Fibroblast of skin of left quadriceps (primary cell): ENCODE results near the gene COL6A6.

Source experiments
- DNase-seq, 2 experiments: peaks; one replicate each; pipeline ENCODE4 v3.0.0-alpha.2; 2013; ENCODE audit warnings: low read depth in 2 of 2

The COL6A6 gene, protein sequence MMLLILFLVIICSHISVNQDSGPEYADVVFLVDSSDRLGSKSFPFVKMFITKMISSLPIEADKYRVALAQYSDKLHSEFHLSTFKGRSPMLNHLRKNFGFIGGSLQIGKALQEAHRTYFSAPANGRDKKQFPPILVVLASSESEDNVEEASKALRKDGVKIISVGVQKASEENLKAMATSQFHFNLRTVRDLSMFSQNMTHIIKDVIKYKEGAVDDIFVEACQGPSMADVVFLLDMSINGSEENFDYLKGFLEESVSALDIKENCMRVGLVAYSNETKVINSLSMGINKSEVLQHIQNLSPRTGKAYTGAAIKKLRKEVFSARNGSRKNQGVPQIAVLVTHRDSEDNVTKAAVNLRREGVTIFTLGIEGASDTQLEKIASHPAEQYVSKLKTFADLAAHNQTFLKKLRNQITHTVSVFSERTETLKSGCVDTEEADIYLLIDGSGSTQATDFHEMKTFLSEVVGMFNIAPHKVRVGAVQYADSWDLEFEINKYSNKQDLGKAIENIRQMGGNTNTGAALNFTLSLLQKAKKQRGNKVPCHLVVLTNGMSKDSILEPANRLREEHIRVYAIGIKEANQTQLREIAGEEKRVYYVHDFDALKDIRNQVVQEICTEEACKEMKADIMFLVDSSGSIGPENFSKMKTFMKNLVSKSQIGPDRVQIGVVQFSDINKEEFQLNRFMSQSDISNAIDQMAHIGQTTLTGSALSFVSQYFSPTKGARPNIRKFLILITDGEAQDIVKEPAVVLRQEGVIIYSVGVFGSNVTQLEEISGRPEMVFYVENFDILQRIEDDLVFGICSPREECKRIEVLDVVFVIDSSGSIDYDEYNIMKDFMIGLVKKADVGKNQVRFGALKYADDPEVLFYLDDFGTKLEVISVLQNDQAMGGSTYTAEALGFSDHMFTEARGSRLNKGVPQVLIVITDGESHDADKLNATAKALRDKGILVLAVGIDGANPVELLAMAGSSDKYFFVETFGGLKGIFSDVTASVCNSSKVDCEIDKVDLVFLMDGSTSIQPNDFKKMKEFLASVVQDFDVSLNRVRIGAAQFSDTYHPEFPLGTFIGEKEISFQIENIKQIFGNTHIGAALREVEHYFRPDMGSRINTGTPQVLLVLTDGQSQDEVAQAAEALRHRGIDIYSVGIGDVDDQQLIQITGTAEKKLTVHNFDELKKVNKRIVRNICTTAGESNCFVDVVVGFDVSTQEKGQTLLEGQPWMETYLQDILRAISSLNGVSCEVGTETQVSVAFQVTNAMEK (N-terminal part only)

GRCh38 chr3:130516645-130517512 lies at the start of gene COL6A6:
Gene COL6A6, plus strand, starts transcription at chr3:130517177. Its CDS starts 43,188 bp downstream, at chr3:130560365.
- DNase-seq, result no peak

DNA sequence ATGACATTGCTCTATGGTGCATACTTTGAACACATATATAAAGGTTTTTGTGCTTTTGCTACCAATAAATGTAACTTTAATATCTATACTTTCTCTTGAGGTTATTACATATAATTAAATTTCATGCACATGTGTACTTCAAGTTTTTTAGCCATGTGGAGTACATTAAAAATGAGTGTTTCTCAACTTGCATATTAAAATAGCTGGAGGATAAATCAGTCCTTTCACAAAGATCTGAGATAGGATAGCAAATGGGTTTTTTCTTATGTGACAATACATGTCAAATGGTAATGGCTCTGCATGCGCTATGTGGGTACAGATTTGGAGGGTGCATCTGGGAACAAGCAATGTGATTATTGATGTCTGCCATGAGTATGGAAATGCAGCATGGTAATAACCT lies 48.7 kb upstream of the COL6A6 start:
- DNase-seq, result no peak

GRCh38 chr3:130470126-130470525 lies 46.9 kb upstream of the COL6A6 start:
- no peak for DNase-seq

DNA sequence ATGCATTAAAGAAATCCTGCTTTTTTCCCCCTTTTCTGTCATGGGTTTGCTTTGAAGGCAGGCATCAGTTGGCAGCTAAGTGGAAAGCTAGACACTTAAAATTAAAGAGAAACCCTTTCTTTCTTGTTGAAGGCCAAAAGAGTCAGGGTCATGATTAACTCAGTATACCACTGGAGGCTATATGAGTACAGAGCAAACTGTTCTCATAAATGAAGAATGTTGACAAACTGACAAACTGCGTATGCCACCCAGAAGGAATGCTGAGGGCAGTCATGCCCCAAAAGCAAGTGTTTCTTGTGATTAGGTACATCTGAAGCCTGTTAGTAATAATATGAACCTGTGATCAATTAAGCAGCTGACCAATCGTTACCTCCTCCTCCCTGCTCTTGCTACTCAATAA lies 43.6 kb upstream of the COL6A6 start:
- no peak for DNase-seq

DNA sequence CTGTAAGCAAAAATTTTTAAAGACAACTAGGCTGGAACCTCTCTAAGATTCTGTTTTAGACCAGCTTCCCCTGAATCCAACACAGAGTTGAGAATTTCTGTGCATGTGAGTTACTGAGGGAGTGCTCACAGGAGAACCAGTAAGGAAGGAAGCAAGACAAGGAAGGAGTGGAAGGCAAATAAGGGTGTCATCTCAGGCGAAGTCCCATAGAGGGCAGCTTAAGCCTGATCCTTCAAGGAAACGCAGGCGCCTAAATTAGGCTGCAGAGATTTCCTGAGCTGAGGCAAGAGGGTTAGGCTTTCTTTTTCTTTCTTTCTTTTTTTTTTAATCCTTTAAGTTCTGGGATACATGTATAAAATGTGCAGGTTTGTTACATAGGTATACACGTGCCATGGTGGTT lies 36.2 kb upstream of the COL6A6 start:
- DNase-seq, result peak; percentile 25 to 29

GRCh38 chr3:130488288-130488687 lies 28.7 kb upstream of the COL6A6 start:
- DNase-seq, result no peak

DNA sequence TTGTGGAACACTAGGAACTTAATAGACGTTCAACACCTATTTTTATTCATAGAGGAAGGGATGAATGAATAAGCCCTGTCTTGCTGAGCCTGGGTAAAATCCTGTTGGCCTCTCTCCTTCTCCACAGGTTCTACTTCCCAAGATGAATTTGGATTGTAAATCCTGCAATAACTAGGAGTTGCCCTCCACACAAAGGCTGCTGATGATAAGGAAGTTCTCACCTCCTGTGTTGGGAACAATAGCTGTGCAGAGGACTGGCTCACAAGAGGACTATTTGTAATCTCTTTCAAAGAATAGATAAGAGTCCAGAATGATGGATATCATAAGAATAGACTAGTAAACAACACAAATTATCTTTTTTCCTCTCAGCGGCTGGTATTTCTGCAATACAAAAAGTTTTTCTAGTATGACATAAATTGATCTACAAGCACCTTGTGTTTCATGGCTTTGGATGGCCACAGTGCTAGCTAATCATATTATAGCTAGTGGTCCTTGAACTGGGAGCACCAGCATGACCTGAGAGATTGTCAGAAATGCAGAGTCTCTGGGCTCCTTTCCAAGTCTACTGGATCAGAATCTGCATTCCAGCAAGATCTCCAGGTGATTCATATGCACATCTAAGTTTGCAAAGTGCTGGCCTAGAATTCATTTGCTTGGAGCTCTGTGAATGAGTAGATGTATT lies 28.1 kb upstream of the COL6A6 start:
- DNase-seq, result no peak

- DNase-seq, result no peak
Measured at GRCh38 chr3:130490241-130490640, 26.7 kb upstream of the COL6A6 start.

DNA sequence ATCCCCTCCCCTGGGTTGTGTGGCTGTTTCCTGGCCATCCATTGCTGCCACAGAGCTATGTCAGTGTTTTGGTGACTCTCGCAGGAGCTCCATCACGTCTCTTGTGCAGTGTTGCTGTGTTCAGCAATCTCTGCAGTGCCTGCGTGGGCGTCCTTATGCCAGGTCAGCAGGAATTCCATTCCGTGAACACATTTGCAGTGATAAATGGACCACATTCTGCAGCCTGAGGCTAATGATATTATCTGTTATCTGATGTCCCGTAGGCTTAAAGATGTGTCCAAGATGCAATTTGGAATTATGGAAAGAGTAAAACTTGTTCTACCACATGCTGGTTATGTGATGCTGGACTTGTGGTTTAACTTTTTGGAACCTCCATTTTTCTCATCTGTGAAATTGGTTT lies 25.5 kb upstream of the COL6A6 start:
- DNase-seq, result no peak

- DNase-seq, result no peak
Measured at GRCh38 chr3:130504701-130505100, 12.3 kb upstream of the COL6A6 start.

DNA sequence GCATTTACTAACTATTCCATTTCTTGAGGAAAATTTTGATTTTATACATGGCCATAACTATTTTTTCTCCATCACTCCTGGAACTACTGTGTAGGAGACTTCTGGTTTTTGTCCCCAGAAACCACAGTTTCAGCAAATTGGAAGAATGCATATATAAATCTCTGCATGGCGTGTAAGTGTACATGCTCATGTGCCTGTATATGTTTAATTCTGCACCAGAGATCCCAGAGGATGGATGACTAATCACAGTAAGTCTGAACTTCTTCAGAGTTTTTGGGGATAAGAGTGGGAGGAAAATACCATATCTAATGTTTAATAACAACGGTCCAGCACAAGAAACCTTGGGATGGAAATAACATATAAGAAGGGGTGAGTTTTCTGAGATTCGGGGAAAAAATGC lies 10.9 kb upstream of the COL6A6 start:
- peak; percentile 12 to 14 for DNase-seq

GRCh38 chr3:130507746-130508145 lies 9.2 kb upstream of the COL6A6 start:
- DNase-seq, result no peak

GRCh38 chr3:130509008-130509407 lies 8.0 kb upstream of the COL6A6 start:
- no peak for DNase-seq

DNA sequence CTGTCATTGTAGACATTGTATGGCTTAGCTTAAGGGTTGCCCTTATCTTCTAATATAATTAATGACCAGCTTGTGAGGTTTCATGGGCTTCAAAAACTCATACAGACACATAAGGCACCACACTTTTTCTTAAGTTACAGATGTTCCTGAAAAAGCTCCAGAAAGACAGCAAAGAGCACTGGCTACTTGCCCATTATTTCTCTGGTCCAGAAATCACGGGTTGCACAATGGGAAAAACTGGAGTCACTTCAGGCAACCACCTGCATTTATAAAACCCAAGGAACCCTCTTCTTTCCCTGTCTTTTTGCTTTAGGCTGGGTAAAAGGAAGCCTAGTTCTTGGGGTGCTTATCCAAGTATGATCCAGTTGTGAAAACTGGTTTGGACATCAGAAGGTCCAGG lies 2.3 kb upstream of the COL6A6 start:
- no peak for DNase-seq

DNA sequence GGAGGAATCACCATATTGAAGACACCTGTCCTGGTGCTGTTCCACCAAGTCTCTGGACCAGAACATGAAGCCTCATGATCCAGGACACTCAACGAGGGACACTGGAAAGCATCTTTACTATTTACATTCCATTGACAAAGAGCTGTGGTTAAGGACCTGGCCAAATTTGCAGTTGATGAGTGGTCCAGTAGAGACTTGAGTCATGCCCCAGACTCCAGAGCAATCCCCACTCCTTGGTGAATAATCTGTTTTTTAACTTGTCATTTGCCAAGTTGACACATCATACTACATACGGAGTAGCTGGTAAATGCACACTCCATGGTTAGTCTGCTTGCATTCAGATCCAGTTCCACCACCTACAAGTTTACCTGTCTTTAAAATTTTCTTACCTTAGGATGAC lies 1.2 kb upstream of the COL6A6 start:
- DNase-seq, result no peak

GRCh38 chr3:130517602-130518001 lies 625 bp downstream of the COL6A6 start:
- no peak for DNase-seq

- DNase-seq, result no peak
Measured at GRCh38 chr3:130519754-130520153, 2.8 kb downstream of the COL6A6 start.

DNA sequence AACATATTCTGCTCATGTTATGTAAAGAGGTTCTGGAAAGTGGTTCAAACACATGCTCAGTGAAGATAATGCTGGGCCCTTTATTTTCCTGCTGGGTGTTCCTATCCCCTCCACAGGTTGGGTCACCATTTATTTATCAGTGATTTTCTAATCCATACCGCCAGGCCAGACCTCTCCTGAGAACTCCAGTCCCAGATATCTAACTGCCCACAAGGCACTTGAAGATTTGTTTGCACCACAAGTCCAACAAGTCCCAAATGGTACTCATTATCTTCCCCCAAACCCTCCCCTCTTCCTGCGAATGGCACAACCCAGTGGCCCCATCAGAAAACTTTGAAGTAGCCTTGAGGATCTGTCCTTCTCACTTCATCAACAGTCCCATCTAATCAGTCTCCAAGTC lies 5.4 kb downstream of the COL6A6 start:
- DNase-seq, result no peak

- DNase-seq, result no peak
Measured at GRCh38 chr3:130527426-130527825, 10.4 kb downstream of the COL6A6 start.

DNA sequence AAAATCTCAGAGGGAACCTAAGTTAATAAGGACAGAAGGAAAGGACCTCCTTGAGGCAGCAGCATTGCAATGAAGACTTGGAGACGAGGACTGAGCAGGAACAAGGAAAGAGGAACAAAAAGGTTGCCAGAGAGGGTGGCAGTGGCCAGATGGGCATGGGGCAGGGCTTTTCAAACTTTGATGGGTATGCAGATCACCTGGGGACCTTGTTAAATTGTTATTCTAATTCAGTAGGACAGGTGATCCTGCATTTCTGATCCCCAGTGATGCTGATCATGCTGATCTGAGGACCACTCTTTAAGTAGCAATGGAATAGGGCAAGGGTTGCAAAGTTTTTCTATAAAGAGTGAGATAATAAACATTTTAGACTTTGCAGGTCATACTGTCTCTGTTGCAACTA lies 11.1 kb downstream of the COL6A6 start:
- DNase-seq, result no peak
